Activated T-helper 17 cell treated with anti-CD3 and anti-CD28 coated beads, Interleukin-2, amount 50 U/mL, for 72 hours (primary cell): ENCODE results near the gene SMAP1. TPM values are rescaled to one million over a fixed set of nuclear protein-coding genes. Genes with fewer than 3 reads are reported as not detected.
"Not testable (repeated sequence)": the region's sequence is repeated elsewhere in the genome, so short reads cannot be mapped to it uniquely, and the experiment has no call there.

Source experiments
- ATAC-seq: fragments of 150-1000 bp; cut with Tn5 transposase; replicated peaks from 2 replicates; pipeline ENCODE4 v1.10.0; 2021; ENCODE audit warnings: mild to moderate bottlenecking, moderate library complexity
- H3K27ac Mint-ChIP-seq: one replicate; pipeline ENCODE4 v1.8.0; 2022; ENCODE audit warnings: mixed read lengths
- H3K27me3 Mint-ChIP-seq: one replicate; pipeline ENCODE4 v1.8.0; 2022; ENCODE audit warnings: mixed read lengths
- H3K36me3 Mint-ChIP-seq: one replicate; pipeline ENCODE4 v1.8.0; 2022; ENCODE audit warnings: low read depth, mild to moderate bottlenecking, mixed read lengths
- H3K4me1 Mint-ChIP-seq: one replicate; pipeline ENCODE4 v1.8.0; 2022; ENCODE audit warnings: mixed read lengths
- H3K4me3 Mint-ChIP-seq: one replicate; pipeline ENCODE4 v1.8.0; 2022; ENCODE audit warnings: mild to moderate bottlenecking, mixed read lengths
- H3K9me3 Mint-ChIP-seq: one replicate; pipeline ENCODE4 v1.8.0; 2022; ENCODE audit warnings: mixed read lengths
- total RNA-seq, 2 donors: library from RNA; stranded (reverse); gene quantifications; one replicate each; pipeline ENCODE4 v1.2.3, GENCODE V29; 2022

The SMAP1 gene
- total RNA-seq, 2 donors from 2014 or later: 24.0 to 39.5 TPM

GRCh38 chr6:70739534-70739933 lies 71.9 kb downstream of the SMAP1 start:
- no peak for ATAC-seq
- H3K4me1 Mint-ChIP-seq: peaks cover 20% of the 10 kb centered on the region
- H3K36me3 Mint-ChIP-seq: peaks cover 86% of the 10 kb centered on the region
- H3K9me3 Mint-ChIP-seq: no peaks in the 10 kb centered on the region
- no peak overlapping the region for H3K27ac Mint-ChIP-seq
- no peaks in the 10 kb centered on the region for H3K27me3 Mint-ChIP-seq
- no peak overlapping the region for H3K4me3 Mint-ChIP-seq

GRCh38 chr6:70740746-70741145 lies 73.1 kb downstream of the SMAP1 start:
- H3K36me3 Mint-ChIP-seq: peaks cover 80% of the 10 kb centered on the region
- H3K4me1 Mint-ChIP-seq: peaks cover 20% of the 10 kb centered on the region
- H3K27me3 Mint-ChIP-seq, H3K27ac Mint-ChIP-seq, H3K4me3 Mint-ChIP-seq, H3K9me3 Mint-ChIP-seq: not testable (repeated sequence)
- ATAC-seq: peak; percentile 85

DNA sequence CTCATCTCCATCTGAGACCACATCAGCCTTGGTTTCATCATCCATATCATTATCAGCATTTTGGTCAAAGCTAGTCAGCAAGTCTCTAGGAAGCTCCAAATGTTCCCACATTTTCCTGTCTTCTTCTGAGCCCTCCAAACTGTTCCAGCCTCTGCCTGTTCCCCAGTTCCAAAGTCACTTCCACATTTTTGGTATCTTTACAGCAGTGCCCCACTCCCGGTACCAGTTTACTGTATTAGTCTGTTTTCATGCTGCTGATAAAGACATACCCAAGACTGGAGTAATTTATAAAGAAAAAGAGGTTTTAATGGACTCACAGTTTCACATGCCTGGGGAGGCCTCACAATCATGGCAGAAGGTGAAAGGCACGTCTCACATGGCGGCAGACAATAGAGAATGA lies 74.8 kb downstream of the SMAP1 start:
- ATAC-seq, H3K4me3 Mint-ChIP-seq, H3K27me3 Mint-ChIP-seq, H3K9me3 Mint-ChIP-seq: not testable (repeated sequence)
- Mint-ChIP-seq H3K27ac (peak overlapping the region; percentile 48), H3K36me3 (peaks cover 75% of the 10 kb centered on the region), H3K4me1 (peaks cover 20% of the 10 kb centered on the region)

DNA sequence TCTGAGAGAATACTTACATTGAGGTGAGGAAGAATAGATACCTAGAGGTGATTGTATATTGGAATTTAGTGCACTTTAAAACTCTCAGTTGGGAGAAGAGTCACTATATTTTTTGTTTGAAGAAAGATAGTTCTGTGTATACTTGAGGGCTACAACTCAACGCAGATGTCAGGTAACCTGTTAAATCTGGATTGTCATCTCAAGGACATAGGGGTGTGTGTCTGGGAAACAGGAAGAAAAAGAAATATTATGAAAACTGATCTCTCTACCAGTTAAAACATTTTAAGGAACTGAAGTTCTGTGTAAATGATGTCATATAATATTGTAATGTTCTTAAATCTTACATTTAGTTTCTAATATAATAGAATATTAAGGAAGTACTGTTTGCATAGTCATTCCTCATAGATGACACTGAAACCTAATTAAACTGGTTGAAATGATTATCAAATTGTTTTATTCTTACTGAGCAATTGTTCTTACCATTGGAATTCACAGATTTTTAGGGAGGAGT lies 86.2 kb downstream of the SMAP1 start:
- Mint-ChIP-seq H3K4me1 (peaks cover 5% of the 10 kb centered on the region), H3K27me3 (no peaks in the 10 kb centered on the region), H3K9me3 (no peaks in the 10 kb centered on the region), H3K4me3 (no peak overlapping the region), H3K27ac (no peak overlapping the region), H3K36me3 (peaks cover 34% of the 10 kb centered on the region)
- ATAC-seq: no peak

- H3K4me3 Mint-ChIP-seq: no peak overlapping the region
- no peaks in the 10 kb centered on the region for H3K9me3 Mint-ChIP-seq
- H3K36me3 Mint-ChIP-seq: peaks cover 33% of the 10 kb centered on the region
- H3K4me1 Mint-ChIP-seq: no peaks in the 10 kb centered on the region
- H3K27me3 Mint-ChIP-seq: no peaks in the 10 kb centered on the region
- ATAC-seq: no peak
- no peak overlapping the region for H3K27ac Mint-ChIP-seq
These were observed 91.2 kb downstream of the SMAP1 start for GRCh38 chr6:70758883-70759282.

- H3K36me3 Mint-ChIP-seq: peaks cover 37% of the 10 kb centered on the region
- H3K27me3 Mint-ChIP-seq: no peaks in the 10 kb centered on the region
- H3K4me3 Mint-ChIP-seq: no peak overlapping the region
- no peak overlapping the region for H3K27ac Mint-ChIP-seq
- no peak for ATAC-seq
- no peaks in the 10 kb centered on the region for H3K9me3 Mint-ChIP-seq
- no peaks in the 10 kb centered on the region for H3K4me1 Mint-ChIP-seq
These were observed 96.2 kb downstream of the SMAP1 start for GRCh38 chr6:70763754-70764510.

GRCh38 chr6:70764706-70765105 lies 97.0 kb downstream of the SMAP1 start:
- Mint-ChIP-seq H3K36me3 (peaks cover 37% of the 10 kb centered on the region), H3K9me3 (no peaks in the 10 kb centered on the region), H3K27ac (no peak overlapping the region), H3K4me3 (no peak overlapping the region), H3K27me3 (no peaks in the 10 kb centered on the region), H3K4me1 (no peaks in the 10 kb centered on the region)
- ATAC-seq: no peak

DNA sequence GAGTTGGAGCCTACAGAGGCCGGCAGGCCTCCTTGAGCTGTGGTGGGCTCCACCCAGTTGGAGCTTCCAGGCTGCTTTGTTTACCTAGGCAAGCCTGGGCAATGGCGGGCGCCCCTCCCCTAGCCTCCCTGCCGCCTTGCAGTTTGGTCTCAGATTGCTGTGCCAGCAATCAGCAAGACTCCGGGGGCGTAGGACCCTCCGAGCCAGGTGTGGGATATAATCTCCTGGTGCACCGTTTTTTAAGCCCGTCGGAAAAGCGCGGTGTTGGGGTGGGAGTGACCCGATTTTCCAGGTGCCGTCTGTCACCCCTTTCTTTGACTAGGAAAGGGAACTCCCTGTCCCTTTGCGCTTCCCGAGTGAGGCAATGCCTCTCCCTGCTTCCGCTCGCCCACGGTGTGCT lies 103.7 kb downstream of the SMAP1 start:
- peaks cover 46% of the 10 kb centered on the region for H3K36me3 Mint-ChIP-seq
- H3K27me3 Mint-ChIP-seq, H3K9me3 Mint-ChIP-seq, H3K4me3 Mint-ChIP-seq, ATAC-seq, H3K27ac Mint-ChIP-seq, H3K4me1 Mint-ChIP-seq: not testable (repeated sequence)

DNA sequence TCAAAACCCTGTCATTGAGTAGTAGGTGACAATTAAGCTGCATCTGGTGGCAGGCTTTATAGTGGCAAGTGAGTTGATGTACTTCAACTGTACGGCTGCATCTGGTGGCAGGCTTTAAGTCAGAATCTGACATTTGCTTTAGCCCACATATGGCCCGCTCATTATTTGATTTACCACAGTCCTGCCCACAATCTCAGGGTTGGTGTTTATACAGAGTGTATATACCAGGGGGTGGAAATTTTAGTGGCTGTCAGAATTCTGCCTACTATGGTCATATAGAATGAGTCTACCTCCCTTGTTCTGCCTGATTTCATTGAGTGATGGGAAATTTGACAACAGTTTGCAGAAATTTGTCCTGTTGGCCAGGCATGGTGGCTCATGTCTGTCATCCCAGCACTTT lies 112.3 kb downstream of the SMAP1 start:
- Mint-ChIP-seq H3K27me3 (no peaks in the 10 kb centered on the region), H3K36me3 (peaks cover 49% of the 10 kb centered on the region), H3K4me3 (no peak overlapping the region), H3K27ac (no peak overlapping the region), H3K9me3 (peaks cover 3% of the 10 kb centered on the region), H3K4me1 (peaks cover 5% of the 10 kb centered on the region)
- ATAC-seq: no peak

- ATAC-seq: no peak
- peaks cover 8% of the 10 kb centered on the region for H3K4me1 Mint-ChIP-seq
These were observed 123.0 kb downstream of the SMAP1 start for GRCh38 chr6:70790483-70791224.

GRCh38 chr6:70797625-70798024 lies 129.9 kb downstream of the SMAP1 start:
- Mint-ChIP-seq H3K27ac (no peak overlapping the region), H3K9me3 (peaks cover 5% of the 10 kb centered on the region), H3K27me3 (no peaks in the 10 kb centered on the region), H3K4me3 (no peak overlapping the region), H3K4me1 (peaks cover 39% of the 10 kb centered on the region), H3K36me3 (peaks cover 67% of the 10 kb centered on the region)
- peak; percentile 61 for ATAC-seq

More at GRCh38 chr6:70790483-70791224, 123.0 kb downstream of the SMAP1 start:
- Mint-ChIP-seq H3K27me3 (no peaks in the 10 kb centered on the region), H3K36me3 (peaks cover 28% of the 10 kb centered on the region), H3K4me3 (no peak overlapping the region), H3K9me3 (peaks cover 8% of the 10 kb centered on the region), H3K27ac (no peak overlapping the region)

DNA sequence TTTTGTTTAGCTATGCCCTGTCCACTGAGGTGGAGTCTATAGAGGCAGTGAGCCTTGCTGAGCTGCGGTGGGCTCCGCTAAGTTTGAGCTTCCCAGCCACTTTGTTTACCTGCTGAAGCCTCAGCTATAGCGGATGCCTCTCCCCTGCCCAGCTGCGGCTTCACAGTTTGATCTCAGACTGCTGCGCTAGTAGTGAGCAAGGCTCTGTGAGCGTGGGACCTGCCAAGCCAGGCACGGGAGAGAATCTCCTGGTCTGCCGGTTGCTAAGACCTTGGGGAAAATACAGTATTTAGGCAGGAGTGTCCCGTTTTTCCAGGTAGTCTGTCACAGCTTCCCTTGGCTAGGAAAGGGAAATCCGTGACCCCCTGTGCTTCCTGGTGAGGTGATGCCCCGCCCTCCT lies 138.4 kb downstream of the SMAP1 start:
- Mint-ChIP-seq H3K4me1 (peaks cover 16% of the 10 kb centered on the region), H3K27ac (no peak overlapping the region), H3K9me3 (no peaks in the 10 kb centered on the region), H3K36me3 (peaks cover 80% of the 10 kb centered on the region), H3K27me3 (no peaks in the 10 kb centered on the region), H3K4me3 (no peak overlapping the region)
- ATAC-seq: no peak

DNA sequence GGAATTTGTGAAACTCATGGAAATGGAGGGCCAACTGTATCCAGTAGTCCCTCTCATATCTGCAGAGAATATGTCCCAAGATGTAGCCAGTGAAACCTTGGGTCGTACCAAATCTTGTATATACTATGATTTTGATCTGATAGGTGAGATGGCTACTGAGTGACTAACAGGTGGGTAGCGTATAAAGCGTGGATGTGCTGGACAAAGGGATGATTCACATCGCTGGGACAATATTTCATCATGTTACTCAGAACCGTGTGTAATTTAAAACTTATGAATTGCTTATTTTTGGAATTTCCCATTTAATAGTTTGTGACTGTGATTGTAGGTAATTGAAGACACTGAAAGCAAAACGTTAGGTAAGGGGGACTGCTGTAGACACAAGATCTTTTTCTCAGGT lies 144.1 kb downstream of the SMAP1 start:
- Mint-ChIP-seq H3K4me1 (peaks cover 4% of the 10 kb centered on the region), H3K27ac (no peak overlapping the region), H3K4me3 (no peak overlapping the region), H3K27me3 (no peaks in the 10 kb centered on the region), H3K36me3 (peaks cover 38% of the 10 kb centered on the region), H3K9me3 (no peaks in the 10 kb centered on the region)
- ATAC-seq: no peak

GRCh38 chr6:70813885-70814284 lies 146.2 kb downstream of the SMAP1 start:
- no peaks in the 10 kb centered on the region for H3K27me3 Mint-ChIP-seq
- H3K27ac Mint-ChIP-seq: no peak overlapping the region
- no peak for ATAC-seq
- peaks cover 25% of the 10 kb centered on the region for H3K36me3 Mint-ChIP-seq
- H3K9me3 Mint-ChIP-seq: no peaks in the 10 kb centered on the region
- peaks cover 4% of the 10 kb centered on the region for H3K4me1 Mint-ChIP-seq
- no peak overlapping the region for H3K4me3 Mint-ChIP-seq

- H3K27me3 Mint-ChIP-seq: no peaks in the 10 kb centered on the region
- H3K4me1 Mint-ChIP-seq: peaks cover 2% of the 10 kb centered on the region
- peaks cover 24% of the 10 kb centered on the region for H3K36me3 Mint-ChIP-seq
- no peak overlapping the region for H3K27ac Mint-ChIP-seq
- H3K4me3 Mint-ChIP-seq: no peak overlapping the region
- H3K9me3 Mint-ChIP-seq: no peaks in the 10 kb centered on the region
- no peak for ATAC-seq
These were observed 152.0 kb downstream of the SMAP1 start for GRCh38 chr6:70819646-70820045.
